GM21786 (cell line): ENCODE data around the gene CPEB3.
"Not testable (repeated sequence)": the region's sequence is repeated elsewhere in the genome, so short reads cannot be mapped to it uniquely, and the experiment has no call there.

Experiments
- ATAC-seq: cut with Tn5 transposase; IDR thresholded peaks from one replicate; pipeline ENCODE4 v1.9.1; 2021; ENCODE audit not compliant: unreplicated experiment

CPEB3 gene

GRCh38 chr10:92216608-92217007, 74.3 kb downstream of the CPEB3 start:
- not testable (repeated sequence) for ATAC-seq

DNA sequence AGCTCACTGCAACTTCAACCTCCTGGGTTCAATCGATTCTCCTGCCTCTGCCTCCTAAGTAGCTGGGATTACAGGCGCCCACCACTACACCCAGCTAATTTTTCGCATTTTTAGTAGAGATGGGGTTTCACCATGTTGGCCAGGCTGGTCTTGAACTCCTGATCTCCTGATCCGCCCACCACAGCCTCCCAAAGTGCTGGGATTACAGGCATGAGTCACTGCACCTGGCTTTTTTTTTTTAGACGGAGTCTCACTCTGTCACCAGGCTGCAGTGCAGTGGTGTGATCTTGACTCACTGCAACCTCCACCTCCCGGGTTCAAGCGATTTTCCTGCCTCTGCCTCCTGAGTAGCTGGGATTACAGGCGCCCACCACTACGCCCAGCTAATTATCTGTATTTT, 75.7 kb downstream of the CPEB3 start:
- not testable (repeated sequence) for ATAC-seq

DNA sequence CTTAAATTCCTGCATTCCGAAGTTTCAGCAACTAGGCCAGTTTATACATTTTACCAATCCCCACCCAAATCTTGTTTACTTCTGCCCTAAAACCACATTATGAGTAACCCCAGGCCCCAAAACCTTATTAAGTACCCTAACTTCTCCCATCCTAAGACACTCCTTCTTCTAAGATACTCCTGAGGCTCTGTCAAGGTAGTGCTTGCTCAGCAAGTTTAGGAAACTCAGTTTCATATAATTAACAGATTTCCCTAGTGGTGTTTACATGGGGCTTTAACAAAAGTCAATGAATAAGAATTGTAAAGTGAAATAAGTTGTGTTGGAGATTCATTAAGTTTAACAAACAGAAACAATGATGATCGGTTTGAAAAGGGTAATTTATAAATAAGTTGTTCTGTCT, 77.8 kb downstream of the CPEB3 start:
- ATAC-seq = no peak

DNA sequence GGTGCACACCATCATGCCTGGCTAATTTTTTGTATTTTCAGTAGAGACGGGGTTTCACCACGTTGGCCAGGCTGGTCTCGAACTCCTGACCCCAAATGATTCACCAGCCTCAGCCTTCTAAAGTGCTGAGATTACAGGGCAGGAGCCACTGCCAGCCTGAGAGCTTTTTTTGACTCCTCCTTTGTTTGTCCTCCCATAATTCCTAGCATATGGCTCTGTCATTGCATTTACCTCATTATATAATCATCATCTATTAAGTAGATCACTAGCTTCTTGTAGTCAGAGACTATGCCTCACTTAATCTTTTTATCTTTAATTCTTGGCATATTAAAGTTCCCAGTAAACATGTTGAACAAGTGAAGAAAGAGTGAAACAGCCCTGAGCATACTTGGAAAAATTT, 82.1 kb downstream of the CPEB3 start:
- no peak for ATAC-seq

DNA sequence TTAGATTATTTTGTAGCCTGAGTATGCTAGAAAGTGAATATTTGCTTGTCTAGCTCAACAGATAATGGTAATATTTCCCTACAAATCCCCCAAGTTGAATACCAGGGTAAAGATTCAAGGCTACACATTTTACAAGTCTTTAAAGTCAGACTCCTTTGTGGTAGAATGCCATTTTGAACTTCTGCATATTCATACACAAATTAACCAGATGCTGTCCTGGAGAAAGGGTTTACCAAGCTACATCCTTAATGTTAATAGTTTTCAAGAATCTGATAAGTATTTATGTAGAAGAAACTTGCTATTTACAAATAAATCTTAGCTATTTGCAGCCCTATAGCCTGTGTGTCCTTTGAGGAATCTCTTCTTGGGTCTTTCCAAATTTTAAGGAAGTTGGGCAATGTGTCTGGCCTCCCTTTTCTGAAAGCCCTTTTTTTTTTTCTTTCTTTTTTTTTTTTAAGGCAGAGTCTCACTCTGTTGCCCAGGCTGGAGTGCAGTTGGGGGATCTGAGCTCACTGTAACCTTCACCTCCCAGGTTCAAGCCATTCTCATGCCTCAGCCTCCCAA, 82.6 kb downstream of the CPEB3 start:
- no peak for ATAC-seq

DNA sequence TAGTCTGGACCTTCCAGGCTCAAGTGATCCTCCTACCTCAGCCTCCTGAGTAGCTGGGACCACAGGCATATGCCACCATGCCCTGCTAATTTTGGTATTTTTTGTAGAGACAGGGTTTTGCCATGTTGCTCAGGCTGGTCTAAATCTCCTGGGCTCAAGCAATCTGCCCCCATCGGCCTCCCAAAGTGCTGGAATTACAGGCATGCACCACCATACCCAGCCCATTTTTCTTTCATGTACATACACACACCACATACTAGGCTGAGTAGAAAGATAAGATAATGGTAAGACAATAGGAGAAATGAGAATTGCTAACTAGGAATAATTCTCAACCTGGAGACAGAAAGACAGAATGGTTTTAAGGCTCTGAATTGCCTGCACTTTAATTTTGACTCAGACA, 83.8 kb downstream of the CPEB3 start:
- no peak for ATAC-seq

- no peak for ATAC-seq
These were observed 86.8 kb downstream of the CPEB3 start for GRCh38 chr10:92203919-92204623.

DNA sequence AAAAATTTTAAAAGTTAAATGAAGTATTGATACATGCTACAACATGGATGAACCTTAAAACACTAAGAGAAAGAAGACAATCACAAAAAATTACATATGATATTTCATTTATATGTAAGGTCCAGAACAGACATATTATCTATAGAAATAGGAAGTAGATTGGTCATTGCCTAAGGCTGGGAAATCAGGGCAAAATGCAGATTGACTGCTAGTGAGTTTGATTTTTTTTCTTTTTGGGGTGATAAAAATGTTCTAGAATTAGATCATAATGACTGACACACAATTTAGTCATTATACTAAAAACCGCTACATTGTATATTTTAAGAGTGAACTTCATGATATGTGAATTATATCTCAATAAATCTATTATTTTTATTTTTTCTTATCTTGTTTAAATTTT, 88.3 kb downstream of the CPEB3 start:
- no peak for ATAC-seq

- ATAC-seq = no peak
These were observed 90.3 kb downstream of the CPEB3 start for GRCh38 chr10:92200564-92200963.

DNA sequence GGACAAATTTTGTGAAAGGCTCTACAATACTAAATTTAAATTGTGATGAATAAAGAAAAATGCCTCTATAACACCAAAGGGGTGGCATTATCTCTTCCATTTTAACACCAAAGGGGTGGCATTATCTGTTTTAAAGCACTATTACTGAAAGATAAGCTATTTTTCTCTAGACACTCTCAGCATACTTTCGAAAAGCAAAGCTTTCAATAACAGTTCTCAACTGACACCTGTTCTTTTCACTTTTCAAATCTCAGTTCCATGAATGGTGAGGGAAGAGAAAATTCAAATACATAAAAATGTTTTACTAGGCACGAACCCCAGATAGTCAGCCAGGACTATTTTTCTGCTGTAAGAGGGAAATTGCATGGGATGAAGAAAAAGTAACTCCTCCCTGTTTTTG, 103.8 kb downstream of the CPEB3 start:
- ATAC-seq = no peak

GRCh38 chr10:92184977-92185376, 105.9 kb downstream of the CPEB3 start:
- no peak for ATAC-seq

- no peak for ATAC-seq
These were observed 107.7 kb downstream of the CPEB3 start for GRCh38 chr10:92183199-92183598.

DNA sequence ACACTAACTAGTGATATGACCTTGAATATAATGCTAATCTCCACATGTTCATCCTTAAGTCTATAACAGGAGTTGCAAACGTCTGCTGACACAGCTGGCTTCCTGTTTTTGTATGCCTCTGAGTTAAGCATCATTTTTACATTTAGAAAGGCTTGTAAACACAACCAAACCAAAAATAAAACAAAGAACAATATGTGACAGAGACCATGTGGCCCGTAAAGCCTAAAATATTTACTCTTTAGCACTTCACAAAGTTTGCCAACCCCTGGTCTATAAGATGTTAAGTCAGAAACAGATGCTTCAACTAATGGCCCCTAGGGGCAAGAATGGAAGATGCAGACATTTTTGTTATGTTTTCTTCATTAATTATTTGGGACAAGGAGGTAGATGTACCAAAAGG, 109.3 kb downstream of the CPEB3 start:
- ATAC-seq = no peak

DNA sequence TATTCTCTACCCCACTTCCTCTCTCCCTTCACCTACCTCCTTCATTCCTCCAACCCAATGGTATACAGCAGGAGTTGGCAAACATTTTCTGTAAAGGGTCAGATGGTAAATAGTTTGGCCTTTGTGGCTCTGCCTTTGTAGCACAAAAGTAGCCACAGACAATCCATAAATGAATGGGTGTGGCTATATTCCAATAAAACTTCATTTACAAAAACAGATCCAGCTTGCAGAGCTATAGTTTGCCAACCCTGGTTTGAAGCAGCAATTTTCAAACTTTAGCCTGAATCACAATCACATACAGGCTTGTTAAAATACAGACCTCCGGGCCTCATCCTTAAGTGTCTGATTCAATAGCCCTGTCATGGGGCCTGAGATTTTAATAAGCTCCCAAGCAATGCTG, 110.5 kb downstream of the CPEB3 start:
- ATAC-seq = no peak

GRCh38 chr10:92177546-92177945, 113.3 kb downstream of the CPEB3 start:
- ATAC-seq = no peak

DNA sequence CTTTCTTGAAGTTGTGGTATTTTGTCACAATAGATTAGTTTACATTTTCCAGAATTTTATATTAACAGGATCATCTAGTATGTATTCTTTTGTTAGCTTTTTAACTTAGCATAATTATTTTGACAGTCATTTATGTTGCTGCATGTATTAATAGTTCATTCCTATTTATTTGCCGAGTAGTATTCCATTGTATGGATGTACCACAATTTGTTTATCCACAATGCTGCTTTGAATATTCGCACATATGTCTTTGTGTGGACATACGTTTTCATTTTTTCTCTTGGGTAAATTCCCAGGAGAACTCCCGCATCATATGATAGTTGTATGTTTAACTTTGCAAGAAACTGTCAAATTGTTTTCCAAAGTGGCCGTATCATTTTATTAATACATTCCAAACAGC, 115.7 kb downstream of the CPEB3 start:
- no peak for ATAC-seq

GRCh38 chr10:92173996-92174395, 116.9 kb downstream of the CPEB3 start:
- ATAC-seq = no peak

DNA sequence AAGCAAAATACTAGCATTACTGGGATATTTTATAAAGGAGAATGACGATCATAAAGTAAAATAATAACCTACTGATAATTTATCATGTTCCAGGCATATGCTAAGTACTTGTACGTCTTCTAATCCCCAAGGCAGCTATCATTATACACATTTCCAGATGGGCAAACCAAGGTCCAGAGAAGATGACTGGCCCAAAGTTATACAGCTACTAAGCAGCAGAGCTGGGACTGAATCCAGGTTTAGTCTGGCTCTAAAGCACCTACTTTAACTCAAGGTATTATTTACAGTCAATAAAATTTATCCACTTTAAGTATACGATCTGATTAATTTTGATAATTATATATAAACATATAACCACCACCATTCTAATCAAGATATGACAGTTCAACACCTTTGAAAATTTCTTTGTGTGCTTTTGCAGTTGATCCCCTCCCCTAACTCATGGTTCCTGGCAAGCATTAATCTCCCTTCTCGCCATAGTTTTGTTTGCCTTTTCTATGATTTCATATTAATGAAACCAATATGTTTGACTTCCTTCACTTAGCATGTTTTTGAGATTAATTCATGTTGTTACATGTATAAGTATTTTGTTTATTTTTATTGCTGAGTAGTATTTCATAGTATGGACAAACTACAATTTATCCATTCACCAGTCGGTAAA, 126.7 kb downstream of the CPEB3 start:
- ATAC-seq = no peak

DNA sequence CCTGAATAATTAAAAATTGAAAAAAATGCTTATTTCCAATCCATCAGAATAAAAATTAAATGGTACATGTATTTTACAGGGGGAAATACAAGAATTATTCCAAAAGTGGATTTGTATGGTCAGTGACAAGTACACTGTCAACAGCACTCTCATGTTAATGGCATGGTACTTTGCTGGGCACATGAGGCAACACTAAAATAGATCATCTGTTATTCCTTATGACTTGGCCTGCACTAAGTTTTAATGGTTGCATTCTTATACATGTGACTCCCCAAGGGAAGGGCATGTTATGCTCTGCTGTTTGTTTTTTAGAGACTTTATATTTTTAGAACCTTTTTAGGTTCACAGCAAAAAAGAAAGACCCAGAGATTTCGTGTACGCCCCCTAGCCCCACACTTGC, 128.3 kb downstream of the CPEB3 start:
- no peak for ATAC-seq

GRCh38 chr10:92156874-92157773, 133.8 kb downstream of the CPEB3 start:
- ATAC-seq = no peak

GRCh38 chr10:92150823-92151222, 140.1 kb downstream of the CPEB3 start:
- no peak for ATAC-seq

DNA sequence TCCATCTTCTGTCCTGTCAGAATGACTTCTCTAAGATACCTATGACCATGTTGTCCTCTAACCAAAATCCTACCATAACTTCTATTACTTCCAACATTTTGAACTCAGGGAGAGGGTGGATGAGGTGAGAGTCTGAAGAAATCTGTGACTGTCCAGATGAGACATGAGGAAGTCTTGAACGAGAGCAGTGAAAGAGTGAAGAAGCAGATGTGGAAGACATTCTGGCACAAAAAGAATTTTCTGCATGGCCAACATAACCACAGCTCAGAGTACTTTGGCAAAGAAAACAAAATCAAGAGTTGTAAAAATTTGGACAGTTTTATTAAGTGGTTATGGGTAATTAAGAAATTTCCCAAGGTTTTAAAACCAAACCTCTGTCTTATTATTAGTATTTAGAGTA, 141.6 kb downstream of the CPEB3 start:
- ATAC-seq = no peak
